Effector memory CD4-positive, alpha-beta T cell (primary cell): ENCODE data around the gene SNTG2.
A peak's percentile ranks its signal among the peaks of the same experiment; 100 is the strongest.
"Not testable (repeated sequence)": the region's sequence is repeated elsewhere in the genome, so short reads cannot be mapped to it uniquely, and the experiment has no call there.

Source experiments
- DNase-seq, 3 donors: peaks; one replicate each; pipeline ENCODE4 v3.0.0-alpha.2; 2020
- H3K27ac ChIP-seq: 2 replicates; pipeline ENCODE4 v1.7.0; 2013; ENCODE audit warnings: mild to moderate bottlenecking, low read length, moderate library complexity; ENCODE audit not compliant: insufficient read depth, poor library complexity, severe bottlenecking
- H3K27me3 ChIP-seq: replicated peaks from 2 replicates; pipeline ENCODE4 v1.7.0; 2013; ENCODE audit warnings: mild to moderate bottlenecking, low read length; ENCODE audit not compliant: insufficient read depth, control insufficient read depth, poor library complexity, severe bottlenecking
- H3K36me3 ChIP-seq: 2 replicates; pipeline ENCODE4 v1.7.0; 2013; ENCODE audit warnings: mild to moderate bottlenecking, low read length, moderate library complexity; ENCODE audit not compliant: control insufficient read depth, insufficient read depth
- H3K4me1 ChIP-seq: 2 replicates; pipeline ENCODE4 v1.7.0; 2013; ENCODE audit warnings: low read length, mild to moderate bottlenecking; ENCODE audit not compliant: control insufficient read depth, insufficient read depth, poor library complexity, severe bottlenecking
- H3K4me3 ChIP-seq: 2 replicates; pipeline ENCODE4 v1.7.0; 2013; ENCODE audit warnings: low read length, low read depth, mild to moderate bottlenecking; ENCODE audit not compliant: insufficient read depth, poor library complexity, severe bottlenecking
- H3K9me3 ChIP-seq: 2 replicates; pipeline ENCODE4 v1.7.0; 2013; ENCODE audit warnings: mild to moderate bottlenecking, low read length, moderate library complexity; ENCODE audit not compliant: control insufficient read depth
- total RNA-seq, 3 donors: gene quantifications; one replicate each; lab custom pipeline; 2026; lab: John Stamatoyannopoulos, UW

SNTG2 gene
- 1.3 to 1.7 (median 1.4) reads per million in 3 donors for total RNA-seq

DNA sequence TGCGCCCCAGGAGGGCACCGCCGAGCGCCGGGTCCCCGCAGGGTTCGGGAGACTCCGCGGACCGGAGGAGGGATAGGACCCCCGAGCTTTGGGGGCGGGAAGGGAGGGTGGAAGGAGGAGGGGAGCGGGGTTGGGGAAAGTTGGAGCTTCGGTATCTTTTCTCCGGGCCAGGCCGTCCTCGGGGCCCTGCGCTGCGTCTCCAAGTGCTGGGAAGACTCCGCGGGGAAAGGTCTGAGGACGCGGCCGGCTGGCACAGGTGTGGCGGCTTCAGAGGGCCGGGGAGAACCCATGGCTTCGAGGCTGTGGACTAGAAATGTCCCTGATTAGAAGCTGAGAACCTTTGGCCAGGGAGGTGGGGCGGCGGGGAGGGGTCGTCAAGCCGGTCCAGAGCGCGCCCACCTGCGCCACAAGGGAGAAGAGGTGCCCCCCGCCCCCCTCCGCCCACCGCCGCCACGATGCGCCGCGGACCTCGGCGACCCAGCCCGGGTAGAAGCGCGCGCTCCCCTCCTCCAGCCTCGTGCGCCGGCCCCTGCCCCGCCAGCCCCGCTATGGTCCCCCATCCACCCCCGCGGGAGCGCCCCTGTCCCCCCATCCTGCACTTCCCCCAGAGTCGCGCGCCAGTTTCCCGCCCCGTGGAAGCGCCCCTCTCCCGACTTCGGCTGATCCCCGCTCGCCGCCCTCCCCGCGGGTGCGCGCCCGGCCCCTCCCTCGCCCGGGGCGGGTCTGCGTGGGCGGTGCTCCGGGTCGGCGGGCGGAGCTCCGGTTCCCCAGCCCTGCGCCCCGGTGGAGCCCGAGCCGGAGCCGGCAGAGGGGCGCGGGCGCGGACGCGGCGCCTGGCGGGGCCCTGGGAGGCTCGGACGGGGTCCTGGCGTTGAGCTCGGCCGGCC is at the start of gene SNTG2:
TSS of gene SNTG2 (plus strand) at position 770 of the 887 bp plus-strand sequence. CDS start 148 bp downstream, outside the sequence.
- DNase-seq = peak in 2 of 3 donors; percentile 16 to 32
- no peaks in the 10 kb centered on the region for H3K9me3 ChIP-seq

DNA sequence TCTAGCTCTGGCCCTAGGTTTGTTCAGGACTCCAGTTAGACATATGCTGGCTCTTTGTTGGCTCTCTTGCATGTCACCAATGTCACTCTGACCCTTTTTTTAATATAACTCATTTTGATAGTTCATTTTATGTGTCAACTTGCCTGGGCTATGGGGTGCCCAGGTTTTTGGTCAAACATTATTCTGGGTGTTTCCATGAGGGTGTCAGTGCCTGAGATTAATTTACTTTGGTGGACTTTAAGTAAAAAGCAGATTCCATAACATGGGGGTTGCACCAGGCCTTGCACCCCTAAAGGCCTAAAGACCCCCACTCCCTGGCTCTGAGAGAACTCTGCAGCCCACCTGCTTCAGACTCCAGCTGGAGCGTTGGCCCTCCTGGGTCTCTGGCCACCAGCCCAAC is 48.1 kb upstream of the SNTG2 start:
- Histone ChIP-seq H3K4me3 (no peak overlapping the region), H3K36me3 (no peaks in the 10 kb centered on the region), H3K9me3 (no peaks in the 10 kb centered on the region), H3K4me1 (no peaks in the 10 kb centered on the region), H3K27ac (no peak overlapping the region), H3K27me3 (no peaks in the 10 kb centered on the region)
- no peak for DNase-seq

More for the DNA sequence above, at the start of gene SNTG2:
- Histone ChIP-seq H3K4me1 (no peaks in the 10 kb centered on the region), H3K27me3 (peaks cover 19% of the 10 kb centered on the region), H3K36me3 (no peaks in the 10 kb centered on the region), H3K27ac (no peak within 1 kb of the TSS), H3K4me3 (peak within 1 kb of the TSS; percentile 45)

DNA sequence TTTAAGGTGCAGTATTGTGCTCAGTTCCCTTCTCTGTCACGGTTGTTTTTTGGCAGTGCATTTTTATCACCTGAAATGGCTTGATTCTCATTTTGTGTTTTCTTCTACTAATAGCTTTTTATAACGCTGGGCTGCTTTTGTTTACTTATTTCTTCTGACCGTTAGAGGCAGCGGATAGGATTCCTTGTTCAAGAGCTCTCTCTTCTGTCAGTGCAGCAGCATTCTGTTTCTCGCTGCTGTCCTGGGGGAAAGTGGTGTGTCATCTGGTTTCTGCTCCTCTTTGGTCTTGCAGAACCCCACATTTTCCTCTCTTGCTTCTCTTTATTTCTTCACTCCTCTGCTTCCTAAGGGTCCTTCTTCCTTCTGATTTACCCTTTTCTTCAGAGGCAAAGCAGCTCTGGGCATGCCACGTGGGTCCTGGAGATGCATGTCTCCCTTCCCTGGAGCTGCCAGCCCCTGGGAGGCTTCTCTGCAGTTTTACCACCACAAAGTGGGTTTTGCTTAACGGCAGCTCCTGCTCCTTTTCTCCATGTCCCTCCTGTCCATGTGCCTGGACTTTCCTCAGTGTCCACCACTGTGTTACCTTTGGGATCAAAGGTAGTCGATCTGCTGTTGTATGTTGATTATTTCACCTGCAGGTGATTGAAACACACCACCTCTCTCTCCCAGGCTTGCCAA is 47.3 kb upstream of the SNTG2 start:
- Histone ChIP-seq H3K9me3 (no peaks in the 10 kb centered on the region), H3K4me1 (no peaks in the 10 kb centered on the region), H3K4me3 (no peak overlapping the region), H3K27me3 (no peaks in the 10 kb centered on the region), H3K36me3 (no peaks in the 10 kb centered on the region), H3K27ac (no peak overlapping the region)
- no peak for DNase-seq

DNA sequence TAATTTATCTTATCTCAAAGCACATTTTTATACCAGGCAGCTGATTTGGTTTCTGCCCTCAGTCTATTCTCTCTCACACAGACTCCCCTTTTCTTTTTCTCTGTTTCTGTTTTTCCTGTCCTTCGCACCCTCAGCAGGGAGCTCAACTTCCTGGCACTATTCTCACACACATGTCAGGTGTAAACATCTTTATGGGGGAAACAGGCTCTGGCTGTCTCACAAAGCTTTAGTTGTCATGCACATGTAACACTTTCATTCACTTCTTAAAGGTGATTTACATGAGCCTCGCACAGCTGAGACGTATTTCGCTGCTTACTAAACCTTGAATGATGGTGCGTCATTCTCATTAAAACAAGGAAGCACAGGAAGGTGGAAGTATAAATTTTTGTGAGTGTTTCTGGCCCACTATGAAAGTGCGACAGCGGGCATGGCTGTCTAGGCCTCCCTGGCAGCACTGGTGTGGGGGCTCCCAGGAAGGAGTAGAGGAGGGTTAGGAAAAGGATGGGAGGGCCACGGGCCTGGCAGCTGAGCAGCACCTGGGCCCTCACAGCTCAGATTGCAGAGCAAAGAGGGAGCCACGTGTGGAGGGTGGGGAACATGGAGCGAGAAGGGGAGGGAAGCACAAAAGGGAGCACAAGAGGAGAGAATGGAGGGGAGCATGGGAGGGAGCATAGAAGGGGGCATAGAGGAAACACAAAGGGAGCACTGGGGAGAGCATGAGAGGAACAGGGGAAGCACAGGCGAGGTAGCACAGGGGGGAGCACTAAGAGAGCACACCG is 46.2 kb upstream of the SNTG2 start:
- no peaks in the 10 kb centered on the region for H3K4me1 ChIP-seq
- H3K27ac ChIP-seq = no peak overlapping the region
- no peaks in the 10 kb centered on the region for H3K36me3 ChIP-seq
- no peak overlapping the region for H3K4me3 ChIP-seq
- H3K27me3 ChIP-seq = no peaks in the 10 kb centered on the region
- H3K9me3 ChIP-seq = no peaks in the 10 kb centered on the region
- no peak for DNase-seq

DNA sequence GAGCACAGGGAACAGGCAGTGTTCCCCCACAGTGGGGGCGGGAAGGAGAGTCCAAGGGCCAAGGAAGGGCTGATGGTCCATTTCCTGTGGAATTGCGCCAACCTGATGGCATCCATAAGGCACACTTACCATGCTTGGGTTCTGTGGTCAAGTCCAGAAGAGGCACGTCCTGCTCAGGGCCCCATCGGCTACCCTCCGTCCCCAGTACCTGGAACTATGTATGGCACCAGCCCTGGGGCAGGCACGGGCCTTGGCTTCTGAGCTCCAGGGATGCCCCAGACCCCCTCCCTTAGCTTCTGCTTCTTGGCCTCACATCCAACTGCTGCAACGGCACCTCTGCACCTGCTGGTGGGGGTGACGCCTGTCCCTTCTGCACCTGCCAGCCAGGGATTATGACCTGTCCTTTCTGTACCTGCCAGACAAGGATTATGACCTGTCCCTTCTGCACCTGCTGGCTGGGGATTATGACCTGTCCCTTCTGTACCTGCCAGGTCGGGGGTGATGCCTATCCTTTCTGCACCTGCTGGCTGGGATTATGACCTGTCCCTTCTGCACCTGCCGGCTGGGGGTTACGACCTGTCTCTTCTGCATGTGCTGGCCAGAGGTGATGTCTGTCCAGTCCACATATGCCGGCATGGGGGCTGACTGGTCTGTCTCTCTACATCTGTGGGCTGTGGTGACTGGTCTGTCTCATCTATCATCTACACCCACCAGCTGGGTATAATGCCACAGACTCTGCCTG is 45.4 kb upstream of the SNTG2 start:
- Histone ChIP-seq H3K27me3 (no peaks in the 10 kb centered on the region), H3K36me3 (no peaks in the 10 kb centered on the region), H3K4me3 (no peak overlapping the region), H3K9me3 (no peaks in the 10 kb centered on the region), H3K27ac (no peak overlapping the region), H3K4me1 (no peaks in the 10 kb centered on the region)
- no peak for DNase-seq

DNA sequence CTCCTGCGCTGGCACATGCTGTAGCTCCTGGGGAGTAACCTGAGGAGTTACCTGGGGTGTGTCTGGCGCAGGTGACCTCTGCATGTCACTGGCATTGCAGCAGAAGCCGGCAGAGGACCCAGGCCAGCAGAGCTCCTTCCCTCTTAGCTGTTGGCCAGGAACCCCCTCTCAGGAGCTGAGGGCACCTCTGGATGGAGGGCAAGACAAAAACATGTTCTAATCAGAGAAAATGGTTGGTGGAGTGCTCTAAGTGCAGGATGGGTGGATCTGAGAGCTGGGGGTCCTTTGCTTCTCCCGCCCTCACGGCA is 44.9 kb upstream of the SNTG2 start:
- no peak for DNase-seq
- no peak overlapping the region for H3K4me3 ChIP-seq
- no peaks in the 10 kb centered on the region for H3K4me1 ChIP-seq
- no peaks in the 10 kb centered on the region for H3K9me3 ChIP-seq
- H3K27ac ChIP-seq = no peak overlapping the region
- H3K27me3 ChIP-seq = no peaks in the 10 kb centered on the region
- no peaks in the 10 kb centered on the region for H3K36me3 ChIP-seq

DNA sequence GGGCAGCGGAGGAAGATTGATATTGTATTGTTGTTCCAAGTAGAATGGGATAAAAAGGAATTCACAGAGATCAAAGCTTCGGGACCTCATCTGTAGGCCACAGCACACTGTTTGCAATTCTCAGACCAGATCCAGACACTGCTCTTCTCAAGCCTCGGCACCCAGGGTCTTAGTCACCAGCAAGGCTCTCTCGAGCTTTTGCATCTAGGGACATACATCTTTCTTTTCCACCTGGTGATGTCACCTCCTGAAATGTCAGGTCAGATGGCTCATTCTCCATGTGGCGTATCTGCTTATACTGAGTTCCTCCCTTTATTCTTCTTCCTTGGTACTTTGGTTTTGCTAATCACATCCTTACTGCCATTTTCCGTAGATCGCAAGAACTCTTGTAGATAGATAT is 42.9 kb upstream of the SNTG2 start:
- H3K36me3 ChIP-seq = no peaks in the 10 kb centered on the region
- H3K4me1 ChIP-seq = no peaks in the 10 kb centered on the region
- H3K27me3 ChIP-seq = no peaks in the 10 kb centered on the region
- H3K27ac ChIP-seq = no peak overlapping the region
- H3K9me3 ChIP-seq = no peaks in the 10 kb centered on the region
- no peak for DNase-seq
- H3K4me3 ChIP-seq = no peak overlapping the region

DNA sequence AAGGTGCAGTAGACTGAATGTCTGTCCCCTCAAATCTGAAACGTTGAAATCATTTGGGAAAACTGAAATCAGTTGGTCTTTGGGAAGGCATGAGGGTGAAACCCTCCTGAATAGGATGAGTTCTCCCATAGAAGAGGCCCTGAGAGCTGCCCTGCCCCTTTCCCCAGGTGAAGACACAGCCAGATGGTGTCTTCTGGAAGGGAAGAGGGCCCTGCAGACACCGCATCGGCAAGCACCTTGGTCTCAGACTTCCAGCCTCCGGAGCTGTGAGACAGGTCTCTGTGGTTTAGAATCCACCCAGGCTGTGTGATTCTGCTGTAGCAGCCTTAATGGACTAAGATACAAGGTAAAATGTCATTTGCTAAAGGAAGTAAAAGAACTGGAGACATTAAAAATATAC is 42.1 kb upstream of the SNTG2 start:
- Histone ChIP-seq H3K9me3 (no peaks in the 10 kb centered on the region), H3K4me1 (no peaks in the 10 kb centered on the region), H3K27me3 (no peaks in the 10 kb centered on the region), H3K36me3 (no peaks in the 10 kb centered on the region), H3K4me3 (no peak overlapping the region), H3K27ac (no peak overlapping the region)
- DNase-seq = no peak

DNA sequence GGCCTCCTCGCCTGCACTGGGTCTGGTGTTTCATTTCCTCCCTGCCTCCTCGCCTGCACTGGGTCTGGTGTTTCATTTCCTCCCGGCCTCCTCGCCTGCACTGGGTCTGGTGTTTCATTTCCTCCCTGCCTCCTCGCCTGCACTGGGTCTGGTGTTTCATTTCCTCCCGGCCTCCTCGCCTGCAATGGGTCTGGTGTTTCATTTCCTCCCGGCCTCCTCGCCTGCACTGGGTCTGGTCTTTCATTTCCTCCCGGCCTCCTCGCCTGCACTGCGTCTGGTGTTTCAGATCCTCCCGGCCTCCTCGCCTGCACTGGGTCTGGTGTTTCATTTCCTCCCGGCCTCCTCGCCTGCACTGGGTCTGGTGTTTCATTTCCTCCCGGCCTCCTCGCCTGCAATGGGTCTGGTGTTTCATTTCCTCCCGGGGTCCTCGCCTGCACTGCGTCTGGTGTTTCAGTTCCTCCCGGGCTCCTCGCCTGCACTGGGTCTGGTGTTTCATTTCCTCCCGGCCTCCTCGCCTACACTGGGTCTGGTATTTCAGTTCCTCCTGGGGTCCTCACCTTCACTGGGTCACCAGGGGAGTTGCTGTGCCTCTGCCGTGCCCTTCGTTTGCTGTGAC is 40.8 kb upstream of the SNTG2 start:
- not testable (repeated sequence) for H3K9me3 ChIP-seq, H3K36me3 ChIP-seq, H3K27ac ChIP-seq, DNase-seq, H3K4me3 ChIP-seq, H3K4me1 ChIP-seq, H3K27me3 ChIP-seq
